Purkinje cell (primary cell): ENCODE measurements around the gene OR51A2. TPM values are rescaled to one million over a fixed set of nuclear protein-coding genes. Genes with fewer than 3 reads are reported as not detected.

Source experiments
- polyA plus RNA-seq: library from polyadenylated mRNA; unstranded; fragments of >200 nt; fragmentation: Nextera tagmentation; gene quantifications from 2 replicates; pipeline ENCODE4 v1.2.1, GENCODE V29; 2014

The OR51A2 gene, protein sequence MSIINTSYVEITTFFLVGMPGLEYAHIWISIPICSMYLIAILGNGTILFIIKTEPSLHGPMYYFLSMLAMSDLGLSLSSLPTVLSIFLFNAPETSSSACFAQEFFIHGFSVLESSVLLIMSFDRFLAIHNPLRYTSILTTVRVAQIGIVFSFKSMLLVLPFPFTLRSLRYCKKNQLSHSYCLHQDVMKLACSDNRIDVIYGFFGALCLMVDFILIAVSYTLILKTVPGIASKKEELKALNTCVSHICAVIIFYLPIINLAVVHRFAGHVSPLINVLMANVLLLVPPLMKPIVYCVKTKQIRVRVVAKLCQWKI
- polyA plus RNA-seq = not detected in 2 replicates

DNA sequence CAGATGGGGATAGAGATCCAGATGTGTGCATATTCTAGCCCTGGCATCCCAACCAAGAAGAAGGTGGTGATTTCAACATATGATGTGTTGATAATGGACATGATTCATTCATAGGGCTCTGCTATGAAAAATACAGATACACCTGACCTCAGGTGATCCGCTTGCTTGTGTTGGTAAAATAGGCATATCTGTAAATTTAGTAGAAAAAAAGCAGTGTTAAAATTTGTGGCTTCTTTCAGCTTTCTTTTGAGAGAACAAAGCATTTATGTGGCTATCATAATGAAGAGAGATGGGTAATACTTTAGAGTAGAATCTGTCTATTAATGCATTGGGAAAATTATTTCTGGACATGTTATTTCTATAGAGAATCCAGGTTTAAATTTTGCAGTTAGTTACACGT is at the start of gene OR51A2:
Gene OR51A2 (minus strand): TSS at position 101 of the 400 bp plus-strand sequence. CDS start 0 bp downstream, at position 101.

DNA sequence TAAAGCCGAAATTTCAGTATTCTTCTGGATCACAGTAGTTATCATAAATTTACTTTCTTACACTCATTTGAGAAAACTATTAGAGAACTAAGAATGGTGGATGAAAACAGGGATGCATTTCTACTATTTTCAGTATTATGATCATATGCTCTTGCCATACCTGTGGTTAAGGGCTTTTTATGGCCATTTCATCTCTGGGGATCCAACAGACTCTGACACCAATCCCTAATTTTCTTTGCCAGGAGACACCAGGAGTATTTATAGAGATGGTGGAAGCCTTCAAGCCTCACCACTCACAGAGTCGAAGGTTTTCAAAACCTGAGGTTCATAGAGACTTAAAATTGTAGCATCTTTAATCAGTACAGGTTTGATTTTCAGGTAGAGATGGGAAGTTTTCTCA is 39.0 kb upstream of the OR51A2 start, which contains the start of gene OR51L1:
Gene OR51L1 (plus strand): TSS at position 301 of the 400 bp plus-strand sequence. CDS start 4,132 bp downstream, outside the sequence.

DNA sequence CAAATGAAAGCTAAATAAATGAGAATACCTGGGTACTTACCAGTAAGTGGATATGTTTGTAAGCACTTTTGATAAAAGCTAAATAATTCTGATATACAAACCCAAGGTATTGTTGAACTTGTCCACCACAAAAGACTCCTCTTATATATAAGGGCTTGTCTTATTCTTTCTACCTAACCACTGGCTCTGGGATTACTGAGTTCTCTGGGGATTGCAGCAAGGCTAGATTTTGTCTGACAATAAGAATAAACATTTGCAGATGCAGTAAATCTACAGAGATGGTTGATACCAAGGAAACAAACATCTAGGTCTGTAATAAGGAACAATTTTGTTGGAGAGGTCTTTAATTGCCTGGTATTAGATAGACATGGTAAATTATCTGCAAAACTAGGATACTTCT is 8.0 kb downstream of the OR51A2 start, which contains the start of gene OR51A4:
Gene OR51A4 (minus strand): TSS at position 101 of the 400 bp plus-strand sequence. CDS start 505 bp downstream, outside the sequence.

DNA sequence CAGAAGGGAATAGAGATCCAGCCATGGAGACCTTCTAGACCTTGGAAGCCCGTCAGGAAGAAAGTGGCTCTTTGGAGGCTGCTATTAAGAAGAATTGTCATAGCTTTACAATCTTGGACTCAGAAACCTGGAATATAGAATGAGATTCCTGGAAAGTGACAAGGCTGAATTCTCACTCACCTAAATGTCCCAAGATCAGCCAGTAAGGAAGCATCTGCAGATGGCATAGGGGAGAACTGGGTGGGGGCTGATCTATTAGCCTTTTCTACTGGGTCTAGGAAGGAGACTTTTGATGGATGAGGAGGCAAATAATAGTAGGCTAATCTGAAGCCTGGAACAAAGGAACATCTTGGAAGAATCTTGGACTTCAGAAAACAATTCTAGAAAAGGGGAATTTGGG is 31.3 kb downstream of the OR51A2 start, which contains the start of gene OR51G1:
Gene OR51G1 (minus strand): TSS at position 101 of the 400 bp plus-strand sequence. CDS start 0 bp downstream, at position 101.

DNA sequence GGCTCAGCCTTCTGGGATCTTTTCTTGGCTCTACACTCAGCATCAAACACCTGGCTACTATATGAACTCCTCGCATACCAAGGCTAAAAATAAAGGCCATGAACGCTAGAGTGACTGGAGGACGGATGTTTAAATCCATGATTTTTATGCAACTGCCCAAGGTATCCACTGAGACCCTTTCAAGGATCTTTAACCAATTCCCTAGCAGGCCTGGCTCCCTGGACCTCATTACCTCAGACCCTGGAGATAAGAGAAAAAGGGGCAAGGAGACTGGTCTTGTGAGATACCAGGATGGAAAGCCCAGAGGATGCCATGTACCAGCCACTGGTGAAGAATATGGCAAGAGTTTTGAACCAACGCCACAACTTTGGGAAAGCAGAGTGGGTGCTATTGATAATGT is 36.3 kb downstream of the OR51A2 start, which contains the start of gene OR51G2:
Gene OR51G2 (minus strand): TSS at position 101 of the 400 bp plus-strand sequence. CDS start 3,687 bp downstream, outside the sequence.

Other genes with a start within 250 kb of the OR51A2 start
- gene OR51F1, start 185.8 kb downstream of the OR51A2 start, polyA plus RNA-seq = not detected in 2 replicates
- not detected in 2 replicates for gene OR52R1, start 151.3 kb downstream of the OR51A2 start, polyA plus RNA-seq
- gene OR51F2, start 134.4 kb downstream of the OR51A2 start, polyA plus RNA-seq = not detected in 2 replicates
- gene OR51S1, start 106.5 kb downstream of the OR51A2 start, polyA plus RNA-seq = not detected in 2 replicates
- gene OR51T1, start 73.8 kb downstream of the OR51A2 start, polyA plus RNA-seq = not detected in 2 replicates
- gene OR51A7, start 51.9 kb downstream of the OR51A2 start, polyA plus RNA-seq = not detected in 2 replicates
- gene OR51G2, start 36.4 kb downstream of the OR51A2 start, polyA plus RNA-seq = not detected in 2 replicates
- gene OR51G1, start 31.4 kb downstream of the OR51A2 start, polyA plus RNA-seq = not detected in 2 replicates
- gene OR51A4, start 8.1 kb downstream of the OR51A2 start, polyA plus RNA-seq = not detected in 2 replicates
- not detected in 2 replicates for gene OR51L1, start 39.1 kb upstream of the OR51A2 start, polyA plus RNA-seq
- gene OR52J3, start 90.8 kb upstream of the OR51A2 start, polyA plus RNA-seq = not detected in 2 replicates
- not detected in 2 replicates for gene OR52E2, start 103.9 kb upstream of the OR51A2 start, polyA plus RNA-seq
- gene OR52E1, start 113.9 kb upstream of the OR51A2 start, polyA plus RNA-seq = not detected in 2 replicates
- gene OR52A5, start 182.6 kb upstream of the OR51A2 start, polyA plus RNA-seq = not detected in 2 replicates
- gene OR52A1, start 199.0 kb upstream of the OR51A2 start, polyA plus RNA-seq = not detected in 2 replicates
- gene OR51V1, start 245.0 kb upstream of the OR51A2 start, polyA plus RNA-seq = not detected in 2 replicates